ENCODE measurements around the gene SPRED3.

Gene SPRED3

GRCh38 chr19:38434549-38435051 lies 46.1 kb downstream of the SPRED3 start:
- no peak for DNase-seq
- in situ Hi-C loops (cut with MboI; ENCODE audit: low pct_unique_long_range_greater_than_20kb, low sequenced_read_pairs) = no loop called here

- in situ Hi-C loops (cut with MboI; ENCODE audit: low pct_unique_long_range_greater_than_20kb, low sequenced_read_pairs) = no loop called here
- no peak for DNase-seq
Measured at GRCh38 chr19:38437295-38437694, 48.8 kb downstream of the SPRED3 start.

- in situ Hi-C loops (cut with MboI; ENCODE audit: low pct_unique_long_range_greater_than_20kb, low sequenced_read_pairs) = no loop called here
- DNase-seq = no peak
Measured at GRCh38 chr19:38437917-38438316, 49.4 kb downstream of the SPRED3 start.

DNA sequence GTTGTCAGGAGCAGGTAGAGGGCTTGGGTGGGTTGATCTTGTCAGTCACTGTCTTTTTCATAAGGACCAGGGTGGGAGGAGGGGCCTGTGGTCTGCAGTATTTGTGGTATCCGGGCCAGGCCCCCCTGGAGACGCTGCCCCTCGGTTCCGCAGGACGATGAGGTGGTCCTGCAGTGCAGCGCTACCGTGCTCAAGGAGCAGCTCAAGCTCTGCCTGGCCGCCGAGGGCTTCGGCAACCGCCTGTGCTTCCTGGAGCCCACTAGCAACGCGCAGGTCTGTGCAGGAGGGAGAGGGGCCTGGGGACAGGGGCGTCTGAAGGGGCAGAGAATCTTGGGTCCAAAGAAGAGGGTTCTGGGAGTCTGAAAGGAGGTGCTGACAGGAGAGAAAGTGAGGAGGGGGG lies 52.1 kb downstream of the SPRED3 start:
- in situ Hi-C loops (cut with MboI; ENCODE audit: low pct_unique_long_range_greater_than_20kb, low sequenced_read_pairs) = no loop called here
- DNase-seq = no peak

DNA sequence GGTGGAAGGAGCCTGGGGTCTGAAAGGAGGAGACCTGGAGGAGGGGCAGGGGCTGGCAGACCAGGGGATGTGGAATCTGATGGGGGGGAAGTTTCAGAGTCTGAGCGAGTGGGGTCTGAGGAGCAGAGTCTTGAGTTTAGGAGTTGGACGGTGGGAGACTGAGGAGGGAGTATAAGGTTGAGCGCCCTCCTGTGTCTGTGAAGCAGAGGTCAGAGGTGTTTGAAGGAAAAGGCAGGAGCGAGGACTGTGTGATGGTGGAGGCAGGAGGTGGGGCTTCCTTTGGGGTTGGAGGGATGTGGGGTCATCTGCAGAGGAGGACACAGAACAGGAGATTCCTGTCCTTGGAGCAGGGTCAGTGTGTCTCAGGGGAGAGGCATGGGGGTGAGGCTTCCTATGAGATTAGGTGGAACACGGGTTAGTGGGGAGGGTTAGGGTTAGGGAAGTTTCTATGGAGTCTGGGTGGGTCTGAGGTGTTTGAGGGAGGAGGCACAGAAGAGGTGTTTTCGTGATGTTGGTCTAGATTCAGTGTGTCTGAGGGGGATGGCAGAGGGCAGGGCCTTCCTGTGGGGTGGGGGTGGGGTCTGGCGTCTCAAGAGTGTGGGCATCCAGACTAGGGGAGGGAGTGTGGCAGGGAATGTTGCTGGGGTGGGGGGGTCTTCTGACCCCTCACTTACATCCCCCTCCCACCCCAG lies 53.3 kb downstream of the SPRED3 start:
- in situ Hi-C loops (cut with MboI; ENCODE audit: low pct_unique_long_range_greater_than_20kb, low sequenced_read_pairs) = no loop called here
- DNase-seq = peak; percentile 63

DNA sequence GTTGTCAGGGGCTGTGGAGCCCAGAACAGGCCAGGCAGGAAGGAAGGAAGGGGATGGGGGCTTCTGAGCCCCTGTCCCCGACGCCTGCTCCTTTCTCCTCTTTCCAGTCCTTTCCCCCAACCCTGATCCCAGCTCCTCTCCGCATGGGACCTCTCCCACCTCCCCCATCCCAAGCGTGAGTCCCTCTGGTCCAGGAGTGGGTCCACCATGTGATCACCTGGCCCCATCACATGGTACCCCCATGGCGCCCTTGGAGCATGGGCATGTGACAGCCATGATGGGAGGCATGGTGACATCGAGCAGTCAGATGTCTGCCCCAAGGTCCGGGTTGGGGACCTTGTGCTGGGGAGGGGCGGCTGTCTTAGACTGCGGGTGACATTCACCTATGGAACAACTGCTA lies 54.2 kb downstream of the SPRED3 start:
- in situ Hi-C loops (cut with MboI; ENCODE audit: low pct_unique_long_range_greater_than_20kb, low sequenced_read_pairs) = no loop called here
- DNase-seq = no peak

- DNase-seq = no peak
- in situ Hi-C loops (cut with MboI; ENCODE audit: low pct_unique_long_range_greater_than_20kb, low sequenced_read_pairs) = no loop called here
Measured at GRCh38 chr19:38443458-38443999, 55.0 kb downstream of the SPRED3 start.

DNA sequence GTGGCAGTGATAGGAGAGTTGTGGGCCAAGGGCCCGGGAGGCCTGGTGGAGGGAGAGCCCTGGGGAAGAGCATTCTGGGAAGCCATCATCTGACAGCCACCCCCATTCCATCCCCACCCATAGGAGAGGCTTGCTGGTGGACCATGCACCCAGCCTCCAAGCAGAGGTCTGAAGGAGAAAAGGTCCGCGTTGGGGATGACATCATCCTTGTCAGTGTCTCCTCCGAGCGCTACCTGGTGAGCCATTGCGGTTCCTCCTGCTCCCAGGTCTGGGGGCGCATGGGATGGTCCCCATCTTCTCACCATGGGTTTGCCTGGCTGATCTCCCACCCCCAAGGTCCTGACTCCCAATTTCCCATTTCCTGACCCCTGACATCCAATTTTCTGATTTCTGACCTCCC lies 55.5 kb downstream of the SPRED3 start:
- no peak for DNase-seq
- in situ Hi-C loops (cut with MboI; ENCODE audit: low pct_unique_long_range_greater_than_20kb, low sequenced_read_pairs) = no loop called here

- in situ Hi-C loops (cut with MboI; ENCODE audit: low pct_unique_long_range_greater_than_20kb, low sequenced_read_pairs) = no loop called here
- no peak for DNase-seq
Measured at GRCh38 chr19:38445362-38445761, 56.9 kb downstream of the SPRED3 start.

GRCh38 chr19:38448225-38448624 lies 59.7 kb downstream of the SPRED3 start:
- DNase-seq = no peak
- in situ Hi-C loops (cut with MboI; ENCODE audit: low pct_unique_long_range_greater_than_20kb, low sequenced_read_pairs) = no loop called here
